ENCODE measurements around the gene RAX.

The RAX gene

DNA sequence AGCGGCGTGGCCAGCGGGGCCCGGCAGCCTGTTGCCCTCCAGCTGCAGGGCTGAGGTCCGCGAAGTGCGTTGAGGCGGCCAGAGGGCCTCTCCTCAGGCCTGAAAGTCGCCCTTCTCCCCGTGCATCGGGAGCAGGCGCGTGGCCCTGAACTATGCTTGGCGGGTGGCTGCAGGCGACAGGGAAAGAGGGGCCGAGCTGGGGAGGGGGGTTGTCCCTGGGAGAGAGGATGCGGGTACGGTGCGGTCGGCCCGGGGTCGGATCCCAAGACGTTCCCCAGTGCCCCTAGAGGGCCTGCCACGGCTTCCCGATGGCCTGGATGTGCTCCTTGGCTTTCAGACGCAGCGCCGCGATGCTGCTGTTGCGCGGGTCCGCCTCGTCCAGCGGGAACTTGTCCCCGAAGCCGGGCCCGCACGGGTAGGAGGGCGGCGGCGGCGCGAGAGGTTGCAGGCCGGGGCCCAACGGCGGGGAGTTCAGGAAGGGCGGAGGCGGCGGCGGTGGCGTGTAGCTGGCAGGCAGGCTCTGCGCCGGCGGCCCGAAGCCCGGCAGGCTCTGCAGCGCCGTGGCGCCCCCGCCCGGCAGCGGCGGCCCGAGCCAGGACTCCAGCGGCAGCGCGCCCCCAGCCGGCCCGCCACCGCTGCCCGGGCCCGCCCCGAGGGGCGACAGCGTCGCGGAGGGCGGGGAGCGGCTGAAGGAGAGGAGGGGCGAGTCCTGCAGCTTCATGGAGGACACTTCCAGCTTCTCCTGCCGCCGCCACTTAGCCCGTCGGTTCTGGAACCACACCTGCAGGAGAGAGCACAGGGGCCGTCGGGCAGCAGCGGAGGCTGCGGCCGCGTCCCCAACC is 4.3 kb downstream of the RAX start:
- H3K4me3 ChIP-seq (ENCODE audit: control insufficient read depth in 1 of 7, extremely low read depth in 1 of 7, insufficient read depth in 4 of 7, low read depth in 2 of 7, low read length in 6 of 7): peak overlapping the region in 5 of 7 experiments; percentile 1 to 55 (median 37)
- 2% methylated on average over 63 of the region's 90 CpGs for WGBS (ENCODE audit: insufficient coverage)

DNA sequence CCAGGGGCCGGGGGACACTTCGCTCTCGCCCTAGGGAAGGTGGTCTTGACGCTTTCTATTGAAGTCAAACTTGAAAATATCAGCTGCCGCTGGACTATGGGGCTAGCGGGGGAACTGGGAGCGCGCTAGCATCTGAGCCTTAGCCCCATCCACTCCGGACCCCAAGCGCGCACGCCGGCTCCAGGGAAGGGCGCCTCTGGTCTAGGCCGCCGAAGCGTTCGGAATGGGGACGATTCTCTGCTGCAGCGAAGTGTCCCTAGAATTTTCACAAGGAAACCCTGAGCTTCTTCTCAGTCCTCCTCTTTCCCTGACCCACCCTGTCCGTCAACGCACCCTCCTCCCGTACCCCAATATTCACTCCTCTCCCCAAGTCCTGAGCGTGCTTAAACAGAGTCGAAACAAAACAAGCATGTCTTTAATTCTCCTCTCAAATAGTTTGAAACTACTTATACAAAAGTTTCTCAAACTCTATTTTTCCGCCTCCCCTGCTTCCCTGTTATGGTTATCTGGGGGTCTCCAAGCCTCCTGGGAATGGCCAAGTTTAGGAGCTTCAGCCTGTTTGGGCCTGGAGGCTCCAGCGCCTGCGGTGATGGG is 5.0 kb downstream of the RAX start:
- WGBS (ENCODE audit: insufficient coverage): 10% methylated on average over 26 of the region's 28 CpGs
- no peaks in the 10 kb centered on the region for H3K36me3 ChIP-seq (ENCODE audit: control insufficient read depth in 4 of 4, insufficient read depth in 4 of 4, low read length in 3 of 4)
- peak overlapping the region in 1 of 7 experiments; percentile 24 for H3K4me3 ChIP-seq (ENCODE audit: control insufficient read depth in 1 of 7, extremely low read depth in 1 of 7, insufficient read depth in 4 of 7, low read depth in 2 of 7, low read length in 6 of 7)
- DNase-seq: no peak
- CTCF ChIA-PET: interaction anchor here (0.7 to 3.5 kb wide), 5 partner anchors 19 to 134 kb away, joined by 3 to 16 read pairs (median 3); no protein-coding TSS in a partner anchor
- peaks cover 0 to 41% (median 21%) of the 10 kb centered on the region in 4 experiments for H3K4me1 ChIP-seq (ENCODE audit: control extremely low read depth in 1 of 4, control insufficient read depth in 4 of 4, insufficient read depth in 4 of 4, low read length in 3 of 4)
- H3K27ac ChIP-seq (ENCODE audit: insufficient read depth in 1 of 2, low read depth in 1 of 2, low read length in 2 of 2, poor library complexity in 1 of 2, severe bottlenecking in 2 of 2): no peak overlapping the region
- POLR2A ChIA-PET: no interaction called here
- peaks cover 0 to 3% (median 0%) of the 10 kb centered on the region in 5 experiments for H3K9me3 ChIP-seq (ENCODE audit: control extremely low read depth in 1 of 5, control insufficient read depth in 4 of 5, insufficient read depth in 2 of 5, low read depth in 1 of 5, low read length in 4 of 5)
- H3K27me3 ChIP-seq (replicated peaks in 2 of 5; ENCODE audit: control insufficient read depth in 4 of 5, insufficient read depth in 5 of 5, low read length in 4 of 5): peaks cover 20 to 100% (median 69%) of the 10 kb centered on the region in 5 experiments

More for the DNA sequence above, 4.3 kb downstream of the RAX start:
- POLR2A ChIA-PET: interaction anchor here (0.6 kb wide), 1 partner anchor 97 kb away, joined by 3 read pairs; no protein-coding TSS in a partner anchor
- CTCF ChIA-PET: interaction anchor here (0.7 to 3.5 kb wide), 10 partner anchors 18 to 653 kb away, joined by 3 to 16 read pairs (median 3); no protein-coding TSS in a partner anchor
- DNase-seq: peak; percentile 63 to 79 (median 69)
- Histone ChIP-seq H3K27me3 (replicated peaks in 2 of 5; ENCODE audit: control insufficient read depth in 4 of 5, insufficient read depth in 5 of 5, low read length in 4 of 5) (peaks cover 16 to 100% (median 71%) of the 10 kb centered on the region in 5 experiments), H3K4me1 (ENCODE audit: control extremely low read depth in 1 of 4, control insufficient read depth in 4 of 4, insufficient read depth in 4 of 4, low read length in 3 of 4) (peaks cover 0 to 48% (median 26%) of the 10 kb centered on the region in 4 experiments), H3K9me3 (ENCODE audit: control extremely low read depth in 1 of 5, control insufficient read depth in 4 of 5, insufficient read depth in 2 of 5, low read depth in 1 of 5, low read length in 4 of 5) (peaks cover 0 to 3% (median 0%) of the 10 kb centered on the region in 5 experiments), H3K36me3 (ENCODE audit: control insufficient read depth in 4 of 4, insufficient read depth in 4 of 4, low read length in 3 of 4) (no peaks in the 10 kb centered on the region), H3K27ac (ENCODE audit: insufficient read depth in 1 of 2, low read depth in 1 of 2, low read length in 2 of 2, poor library complexity in 1 of 2, severe bottlenecking in 2 of 2) (no peak overlapping the region)

DNA sequence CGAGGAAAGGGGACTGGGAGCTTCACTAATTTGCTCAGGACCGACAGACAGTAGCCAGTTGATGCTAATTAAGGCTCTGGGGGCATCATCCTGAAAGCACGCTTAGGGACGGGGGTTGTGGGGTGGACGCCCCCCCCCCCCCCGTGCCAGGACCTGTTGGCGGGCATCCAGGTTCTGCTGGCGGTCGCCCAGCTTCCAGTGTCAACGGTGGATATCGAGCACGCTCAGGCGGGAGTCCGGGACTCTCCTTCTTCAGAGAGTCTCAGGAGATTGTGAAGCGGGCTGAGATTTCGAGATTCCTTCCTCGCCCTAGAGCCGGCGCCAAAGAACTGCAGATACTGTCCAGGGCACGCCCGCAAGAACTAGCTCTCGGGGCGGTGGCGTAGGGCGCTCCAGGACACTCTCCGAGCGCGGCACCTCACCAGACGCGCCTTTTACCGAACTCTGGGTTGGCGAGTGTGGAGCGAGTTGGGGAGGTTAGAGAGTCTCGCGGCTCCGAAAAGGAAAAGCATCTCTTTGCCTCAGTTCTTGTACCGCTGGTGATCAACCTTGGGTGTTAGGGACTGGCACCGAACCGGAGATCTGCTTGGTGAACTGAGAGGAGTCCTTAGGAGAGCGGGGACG is 5.6 kb downstream of the RAX start:
- CTCF ChIA-PET: interaction anchor here (0.7 to 3.5 kb wide), 4 partner anchors 18 to 133 kb away, joined by 3 to 16 read pairs (median 3); no protein-coding TSS in a partner anchor

DNA sequence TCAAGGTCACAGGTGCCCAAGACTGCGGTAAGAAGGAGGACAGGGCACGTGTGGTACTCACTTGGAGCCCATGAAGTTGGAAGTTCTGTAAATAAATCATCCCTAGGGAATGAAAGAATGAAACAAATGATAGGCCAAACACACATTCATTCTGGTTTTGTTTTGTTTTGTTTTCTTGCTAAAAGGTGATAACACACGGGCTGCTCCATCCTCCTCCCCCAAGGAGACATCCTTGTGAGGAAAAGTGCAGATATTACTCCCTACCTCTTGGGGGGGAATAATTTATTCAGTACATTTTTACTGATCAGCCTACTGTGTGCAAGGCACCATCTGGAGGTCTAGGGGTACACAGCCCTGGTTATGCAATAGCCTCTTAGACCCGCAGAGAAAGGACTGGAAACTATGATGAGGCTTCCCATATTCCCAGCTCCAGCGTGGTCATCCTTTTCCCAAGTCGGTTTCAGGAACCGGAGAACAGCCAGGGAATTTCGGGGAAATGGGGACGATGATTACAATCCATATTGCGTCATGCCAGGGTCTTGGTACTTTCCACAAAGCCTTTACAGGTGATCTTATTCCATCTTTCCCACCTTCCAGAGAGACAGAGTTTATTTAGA is 6.3 kb downstream of the RAX start:
- ChIA-PET POLR2A (interaction anchor here (0.5 kb wide), 1 partner anchor 783 kb away, joined by 3 read pairs; no protein-coding TSS in a partner anchor), CTCF (interaction anchor here (1.4 to 4.3 kb wide), 3 partner anchors 8 to 18 kb away, joined by 3 to 27 read pairs (median 16); no protein-coding TSS in a partner anchor)
- Histone ChIP-seq H3K27ac (ENCODE audit: insufficient read depth in 1 of 2, low read depth in 1 of 2, low read length in 2 of 2, poor library complexity in 1 of 2, severe bottlenecking in 2 of 2) (no peak overlapping the region), H3K36me3 (ENCODE audit: control insufficient read depth in 4 of 4, insufficient read depth in 4 of 4, low read length in 3 of 4) (no peaks in the 10 kb centered on the region), H3K9me3 (ENCODE audit: control extremely low read depth in 1 of 5, control insufficient read depth in 4 of 5, insufficient read depth in 2 of 5, low read depth in 1 of 5, low read length in 4 of 5) (peaks cover 0 to 3% (median 1%) of the 10 kb centered on the region in 5 experiments), H3K4me3 (ENCODE audit: control insufficient read depth in 1 of 7, extremely low read depth in 1 of 7, insufficient read depth in 4 of 7, low read depth in 2 of 7, low read length in 6 of 7) (no peak overlapping the region), H3K4me1 (ENCODE audit: control extremely low read depth in 1 of 4, control insufficient read depth in 4 of 4, insufficient read depth in 4 of 4, low read length in 3 of 4) (peaks cover 0 to 31% (median 14%) of the 10 kb centered on the region in 4 experiments), H3K27me3 (replicated peaks in 2 of 5; ENCODE audit: control insufficient read depth in 4 of 5, insufficient read depth in 5 of 5, low read length in 4 of 5) (peaks cover 24 to 96% (median 70%) of the 10 kb centered on the region in 5 experiments)
- 6% methylated on average over 5 of the region's 10 CpGs for WGBS (ENCODE audit: insufficient coverage)
- DNase-seq: no peak

More for the DNA sequence above, 5.6 kb downstream of the RAX start:
- peaks cover 0 to 3% (median 1%) of the 10 kb centered on the region in 5 experiments for H3K9me3 ChIP-seq (ENCODE audit: control extremely low read depth in 1 of 5, control insufficient read depth in 4 of 5, insufficient read depth in 2 of 5, low read depth in 1 of 5, low read length in 4 of 5)
- peak in 1 of 3 donors; percentile 45 for DNase-seq
- H3K4me1 ChIP-seq (ENCODE audit: control extremely low read depth in 1 of 4, control insufficient read depth in 4 of 4, insufficient read depth in 4 of 4, low read length in 3 of 4): peaks cover 0 to 37% (median 17%) of the 10 kb centered on the region in 4 experiments
- no peak overlapping the region for H3K27ac ChIP-seq (ENCODE audit: insufficient read depth in 1 of 2, low read depth in 1 of 2, low read length in 2 of 2, poor library complexity in 1 of 2, severe bottlenecking in 2 of 2)
- H3K4me3 ChIP-seq (ENCODE audit: control insufficient read depth in 1 of 7, extremely low read depth in 1 of 7, insufficient read depth in 4 of 7, low read depth in 2 of 7, low read length in 6 of 7): no peak overlapping the region
- peaks cover 22 to 100% (median 74%) of the 10 kb centered on the region in 5 experiments for H3K27me3 ChIP-seq (replicated peaks in 2 of 5; ENCODE audit: control insufficient read depth in 4 of 5, insufficient read depth in 5 of 5, low read length in 4 of 5)
- WGBS (ENCODE audit: insufficient coverage): 3% methylated on average over 36 of the region's 41 CpGs
- no peaks in the 10 kb centered on the region for H3K36me3 ChIP-seq (ENCODE audit: control insufficient read depth in 4 of 4, insufficient read depth in 4 of 4, low read length in 3 of 4)
- POLR2A ChIA-PET: no interaction called here

DNA sequence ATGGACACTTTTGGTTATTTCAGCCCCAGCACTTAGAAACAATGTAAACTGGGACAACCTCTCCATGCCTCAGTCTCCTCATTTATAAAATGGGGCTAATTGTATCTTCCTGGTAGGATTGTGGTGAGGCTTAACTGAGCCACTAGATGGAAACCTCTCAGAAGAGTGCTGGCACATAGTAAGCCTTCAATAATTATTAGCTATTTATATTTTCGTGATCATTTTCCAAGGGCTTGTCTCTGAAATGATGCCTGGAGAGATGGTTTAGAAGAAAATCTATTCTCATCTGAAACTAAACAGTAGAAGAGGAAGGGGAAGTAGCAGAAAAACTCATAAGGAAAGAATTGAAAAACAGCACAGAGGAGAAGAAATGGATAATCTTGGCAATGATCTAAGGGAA is 6.8 kb downstream of the RAX start:
- Histone ChIP-seq H3K4me3 (ENCODE audit: control insufficient read depth in 1 of 7, extremely low read depth in 1 of 7, insufficient read depth in 4 of 7, low read depth in 2 of 7, low read length in 6 of 7) (no peak overlapping the region), H3K9me3 (ENCODE audit: control extremely low read depth in 1 of 5, control insufficient read depth in 4 of 5, insufficient read depth in 2 of 5, low read depth in 1 of 5, low read length in 4 of 5) (peaks cover 0 to 3% (median 1%) of the 10 kb centered on the region in 5 experiments), H3K4me1 (ENCODE audit: control extremely low read depth in 1 of 4, control insufficient read depth in 4 of 4, insufficient read depth in 4 of 4, low read length in 3 of 4) (peaks cover 0 to 31% (median 12%) of the 10 kb centered on the region in 4 experiments), H3K36me3 (ENCODE audit: control insufficient read depth in 4 of 4, insufficient read depth in 4 of 4, low read length in 3 of 4) (no peaks in the 10 kb centered on the region), H3K27me3 (replicated peaks in 2 of 5; ENCODE audit: control insufficient read depth in 4 of 5, insufficient read depth in 5 of 5, low read length in 4 of 5) (peaks cover 24 to 91% (median 65%) of the 10 kb centered on the region in 5 experiments), H3K27ac (ENCODE audit: insufficient read depth in 1 of 2, low read depth in 1 of 2, low read length in 2 of 2, poor library complexity in 1 of 2, severe bottlenecking in 2 of 2) (no peak overlapping the region)
- DNase-seq: no peak
- WGBS (ENCODE audit: insufficient coverage): no CpG with 5 or more reads among the region's 1 CpG
- CTCF ChIA-PET: interaction anchor here (1.0 to 4.3 kb wide), 3 partner anchors 9 to 67 kb away, joined by 3 to 27 read pairs (median 3); no protein-coding TSS in a partner anchor
- POLR2A ChIA-PET: interaction anchor here (0.5 kb wide), 1 partner anchor 783 kb away, joined by 3 read pairs; no protein-coding TSS in a partner anchor

DNA sequence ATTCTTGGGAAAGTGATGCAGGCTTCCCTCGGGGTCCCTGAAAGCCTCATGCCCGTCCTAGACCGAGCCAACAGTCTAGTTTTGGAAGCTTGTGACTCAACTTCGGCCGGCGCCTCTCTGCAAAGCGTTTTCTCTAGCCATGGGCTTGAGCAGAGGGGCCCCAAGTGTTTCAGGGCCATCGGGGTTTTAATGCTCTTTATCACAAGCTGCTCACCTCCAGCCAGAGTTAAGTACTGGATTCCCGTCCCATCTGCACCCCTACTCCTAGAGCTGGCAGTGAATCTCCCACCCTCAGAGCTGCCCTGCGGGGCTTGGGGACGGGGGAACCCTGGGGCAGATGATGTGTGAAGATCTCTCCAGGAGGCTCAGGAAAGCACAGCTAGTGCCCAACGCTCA is 7.3 kb downstream of the RAX start:
- Histone ChIP-seq H3K4me1 (ENCODE audit: control extremely low read depth in 1 of 4, control insufficient read depth in 4 of 4, insufficient read depth in 4 of 4, low read length in 3 of 4) (peaks cover 0 to 31% (median 12%) of the 10 kb centered on the region in 4 experiments), H3K27ac (ENCODE audit: insufficient read depth in 1 of 2, low read depth in 1 of 2, low read length in 2 of 2, poor library complexity in 1 of 2, severe bottlenecking in 2 of 2) (no peak overlapping the region), H3K4me3 (ENCODE audit: control insufficient read depth in 1 of 7, extremely low read depth in 1 of 7, insufficient read depth in 4 of 7, low read depth in 2 of 7, low read length in 6 of 7) (peak overlapping the region in 1 of 7 experiments; percentile 51), H3K9me3 (ENCODE audit: control extremely low read depth in 1 of 5, control insufficient read depth in 4 of 5, insufficient read depth in 2 of 5, low read depth in 1 of 5, low read length in 4 of 5) (peaks cover 0 to 3% (median 1%) of the 10 kb centered on the region in 5 experiments), H3K36me3 (ENCODE audit: control insufficient read depth in 4 of 4, insufficient read depth in 4 of 4, low read length in 3 of 4) (no peaks in the 10 kb centered on the region), H3K27me3 (replicated peaks in 2 of 5; ENCODE audit: control insufficient read depth in 4 of 5, insufficient read depth in 5 of 5, low read length in 4 of 5) (peaks cover 24 to 86% (median 62%) of the 10 kb centered on the region in 5 experiments)
- POLR2A ChIA-PET: interaction anchor here (0.5 kb wide), 1 partner anchor 782 kb away, joined by 3 read pairs; no protein-coding TSS in a partner anchor
- CTCF ChIA-PET: interaction anchor here (1.0 to 4.3 kb wide), 3 partner anchors 9 to 67 kb away, joined by 3 to 27 read pairs (median 3); no protein-coding TSS in a partner anchor
- no peak for DNase-seq
- WGBS (ENCODE audit: insufficient coverage): 16% methylated on average over 11 of the region's 12 CpGs

Measured in common myeloid progenitor, CD34-positive (primary cell).